Effector memory CD8-positive, alpha-beta T cell (primary cell): Measurements from ENCODE around the gene KDM2A.
A peak's percentile ranks its signal among the peaks of the same experiment; 100 is the strongest.

Experiments used
- ATAC-seq: fragments of 150-1000 bp; cut with Tn5 transposase; replicated peaks from 2 replicates; pipeline ENCODE4 v1.10.0; 2021; ENCODE audit warnings: mild to moderate bottlenecking, moderate library complexity
- DNase-seq, 3 experiments: peaks; one replicate each; pipeline ENCODE4 v3.0.0; 2021
- H3K27ac Mint-ChIP-seq, 2 donors: one replicate each; pipeline ENCODE4 v1.8.0; 2022; ENCODE audit warnings: mild to moderate bottlenecking in 2 of 2, mixed read lengths in 2 of 2, moderate library complexity in 2 of 2
- H3K27me3 Mint-ChIP-seq, 2 donors: one replicate each; pipeline ENCODE4 v1.8.0; 2022; ENCODE audit warnings: mixed read lengths in 2 of 2
- H3K36me3 Mint-ChIP-seq: one replicate; pipeline ENCODE4 v1.8.0; 2022; ENCODE audit warnings: mild to moderate bottlenecking, moderate library complexity, mixed read lengths; ENCODE audit not compliant: insufficient read depth
- H3K4me1 Mint-ChIP-seq, 2 donors: one replicate each; pipeline ENCODE4 v1.8.0; 2022; ENCODE audit warnings: low read depth in 2 of 2, mixed read lengths in 2 of 2
- H3K4me3 Mint-ChIP-seq, 2 donors: one replicate each; pipeline ENCODE4 v1.8.0; 2022; ENCODE audit warnings: mild to moderate bottlenecking in 2 of 2, mixed read lengths in 2 of 2, moderate library complexity in 2 of 2
- H3K9me3 Mint-ChIP-seq, 2 donors: one replicate each; pipeline ENCODE4 v1.8.0; 2022; ENCODE audit warnings: mixed read lengths in 2 of 2

Gene KDM2A

GRCh38 chr11:67288452-67289225 lies 169.6 kb downstream of the KDM2A start:
- Mint-ChIP-seq H3K36me3 (peaks cover 88% of the 10 kb centered on the region), H3K4me3 (peak overlapping the region; percentile 85 to 88), H3K27me3 (no peaks in the 10 kb centered on the region), H3K9me3 (no peaks in the 10 kb centered on the region), H3K4me1 (peaks cover 37 to 55% of the 10 kb centered on the region in 2 donors), H3K27ac (peak overlapping the region; percentile 99)
- ATAC-seq, result peak; percentile 61
- peak; percentile 87 to 89 (median 88) for DNase-seq

- no peaks in the 10 kb centered on the region for H3K9me3 Mint-ChIP-seq
Observed at GRCh38 chr11:67289226-67289650, 170.2 kb downstream of the KDM2A start, which contains the start of gene ANKRD13D. TSS of gene ANKRD13D (plus strand) at chr11:67289303. CDS start at chr11:67289461, 158 bp downstream.

GRCh38 chr11:67289651-67290479 lies 170.8 kb downstream of the KDM2A start:
- peaks cover 41 to 55% of the 10 kb centered on the region in 2 donors for H3K4me1 Mint-ChIP-seq
- peak overlapping the region; percentile 84 to 93 for H3K4me3 Mint-ChIP-seq
- DNase-seq (no peak), ATAC-seq (no peak)
- H3K36me3 Mint-ChIP-seq, result peaks cover 85% of the 10 kb centered on the region
- H3K27me3 Mint-ChIP-seq, result no peaks in the 10 kb centered on the region
- H3K9me3 Mint-ChIP-seq, result no peaks in the 10 kb centered on the region
- H3K27ac Mint-ChIP-seq, result peak overlapping the region; percentile 90 to 91

More at GRCh38 chr11:67289226-67289650, 170.2 kb downstream of the KDM2A start, which contains the start of gene ANKRD13D:
- Mint-ChIP-seq H3K4me1 (peaks cover 41 to 55% of the 10 kb centered on the region in 2 donors), H3K36me3 (peaks cover 85% of the 10 kb centered on the region), H3K27me3 (no peaks in the 10 kb centered on the region), H3K27ac (peak within 1 kb of the TSS; percentile 99), H3K4me3 (peak within 1 kb of the TSS; percentile 88 to 93)
- ATAC-seq, result peak; percentile 37
- DNase-seq, result no peak

GRCh38 chr11:67290801-67291200 lies 171.7 kb downstream of the KDM2A start:
- Mint-ChIP-seq H3K36me3 (peaks cover 85% of the 10 kb centered on the region), H3K9me3 (peaks cover 0 to under 1% of the 10 kb centered on the region in 2 donors), H3K27me3 (no peaks in the 10 kb centered on the region), H3K27ac (peak overlapping the region; percentile 77 to 91), H3K4me3 (peak overlapping the region; percentile 84 to 93), H3K4me1 (peaks cover 41 to 54% of the 10 kb centered on the region in 2 donors)
- ATAC-seq (no peak), DNase-seq (no peak)

- H3K9me3 Mint-ChIP-seq, result peaks cover under 1 to 10% of the 10 kb centered on the region in 2 donors
- ATAC-seq (no peak), DNase-seq (no peak)
- H3K36me3 Mint-ChIP-seq, result peaks cover 85% of the 10 kb centered on the region
- peak overlapping the region; percentile 78 to 91 for H3K27ac Mint-ChIP-seq
- peak overlapping the region; percentile 84 to 93 for H3K4me3 Mint-ChIP-seq
- no peaks in the 10 kb centered on the region for H3K27me3 Mint-ChIP-seq
- peaks cover 40 to 46% of the 10 kb centered on the region in 2 donors for H3K4me1 Mint-ChIP-seq
Observed at GRCh38 chr11:67291481-67292381, 172.7 kb downstream of the KDM2A start.

GRCh38 chr11:67292671-67293070 lies 173.6 kb downstream of the KDM2A start:
- peaks cover 85% of the 10 kb centered on the region for H3K36me3 Mint-ChIP-seq
- peaks cover 3 to 11% of the 10 kb centered on the region in 2 donors for H3K9me3 Mint-ChIP-seq
- H3K27ac Mint-ChIP-seq, result peak overlapping the region; percentile 78 to 87
- ATAC-seq (no peak), DNase-seq (no peak)
- peaks cover 35 to 37% of the 10 kb centered on the region in 2 donors for H3K4me1 Mint-ChIP-seq
- H3K27me3 Mint-ChIP-seq, result no peaks in the 10 kb centered on the region
- H3K4me3 Mint-ChIP-seq, result peak overlapping the region; percentile 37 to 51

- Mint-ChIP-seq H3K4me3 (peak overlapping the region; percentile 37 to 51), H3K36me3 (peaks cover 85% of the 10 kb centered on the region), H3K4me1 (peaks cover 30 to 35% of the 10 kb centered on the region in 2 donors), H3K9me3 (peaks cover 3 to 11% of the 10 kb centered on the region in 2 donors), H3K27me3 (no peaks in the 10 kb centered on the region), H3K27ac (peak overlapping the region; percentile 78 to 87)
- ATAC-seq, result peak; percentile 15
- peak in 1 of 3 experiments; percentile 38 for DNase-seq
Observed at GRCh38 chr11:67293090-67293489, 174.0 kb downstream of the KDM2A start.

GRCh38 chr11:67295846-67296245 lies 176.8 kb downstream of the KDM2A start:
- Mint-ChIP-seq H3K27me3 (no peaks in the 10 kb centered on the region), H3K4me1 (peaks cover 23 to 29% of the 10 kb centered on the region in 2 donors), H3K9me3 (peaks cover 3 to 11% of the 10 kb centered on the region in 2 donors), H3K27ac (no peak overlapping the region), H3K4me3 (no peak overlapping the region), H3K36me3 (peaks cover 87% of the 10 kb centered on the region)
- ATAC-seq (no peak), DNase-seq (no peak)

GRCh38 chr11:67298786-67299185 lies 179.7 kb downstream of the KDM2A start:
- H3K9me3 Mint-ChIP-seq, result peaks cover 3 to 11% of the 10 kb centered on the region in 2 donors
- no peak overlapping the region for H3K4me3 Mint-ChIP-seq
- no peaks in the 10 kb centered on the region for H3K27me3 Mint-ChIP-seq
- no peak for ATAC-seq
- peaks cover 77% of the 10 kb centered on the region for H3K36me3 Mint-ChIP-seq
- peaks cover 9 to 26% of the 10 kb centered on the region in 2 donors for H3K4me1 Mint-ChIP-seq
- peak overlapping the region in 1 of 2 donors; percentile 67 for H3K27ac Mint-ChIP-seq
- DNase-seq, result no peak

- H3K9me3 Mint-ChIP-seq, result peaks cover 3 to 11% of the 10 kb centered on the region in 2 donors
- H3K4me3 Mint-ChIP-seq, result no peak overlapping the region
- DNase-seq, result no peak
- peaks cover 13 to 24% of the 10 kb centered on the region in 2 donors for H3K4me1 Mint-ChIP-seq
- no peaks in the 10 kb centered on the region for H3K27me3 Mint-ChIP-seq
- ATAC-seq, result no peak
- peaks cover 70% of the 10 kb centered on the region for H3K36me3 Mint-ChIP-seq
- peak overlapping the region in 1 of 2 donors; percentile 53 for H3K27ac Mint-ChIP-seq
Observed at GRCh38 chr11:67299471-67300191, 180.6 kb downstream of the KDM2A start.

- Mint-ChIP-seq H3K4me3 (no peak overlapping the region), H3K9me3 (peaks cover 3 to 11% of the 10 kb centered on the region in 2 donors), H3K27me3 (no peaks in the 10 kb centered on the region), H3K36me3 (peaks cover 63% of the 10 kb centered on the region), H3K27ac (peak overlapping the region in 1 of 2 donors; percentile 53), H3K4me1 (peaks cover 17 to 27% of the 10 kb centered on the region in 2 donors)
- ATAC-seq (no peak), DNase-seq (no peak)
Observed at GRCh38 chr11:67300256-67300755, 181.2 kb downstream of the KDM2A start.
